Measurements from ENCODE around the gene PEX14. TPM values are rescaled to one million over a fixed set of nuclear protein-coding genes. Genes with fewer than 3 reads are reported as not detected.

Gene PEX14
- total RNA-seq, 1 donor from 2014 or later: 17.8 TPM

GRCh38 chr1:10494754-10495474, 20.2 kb downstream of the PEX14 start:
- CTCF ChIA-PET: interaction anchor here (0.6 to 4.8 kb wide), 27 partner anchors 8 to 542 kb away, joined by 3 to 57 read pairs (median 4); partner anchors contain the start of genes CENPS and KIF1B
- intact Hi-C loops (cut with micrococcal nuclease): loop anchor here (1.0 kb wide), 9 partner anchors 12 to 466 kb away; partner anchors contain the start of genes CENPS and DFFA
- ATAC-seq (ENCODE audit: low read depth) (peak; percentile 90), DNase-seq (peak; percentile 70)
- peak overlapping the region; percentile 91 for H3K27ac Mint-ChIP-seq
- H3K27me3 Mint-ChIP-seq: no peaks in the 10 kb centered on the region
- peaks cover 21% of the 10 kb centered on the region for H3K4me1 Mint-ChIP-seq
- no peaks in the 10 kb centered on the region for H3K9me3 Mint-ChIP-seq
- peak; percentile 94 for TF ChIP-seq CTCF (IDR thresholded peaks at IDR 0.05)
- peaks cover 21% of the 10 kb centered on the region for H3K36me3 Mint-ChIP-seq (ENCODE audit: low read depth)
- POLR2A ChIA-PET: interaction anchor here (0.6 to 2.3 kb wide), 8 partner anchors 12 to 372 kb away, joined by 3 to 11 read pairs (median 4); partner anchors contain the start of genes CENPS, DFFA and PEX14
- H3K4me3 Mint-ChIP-seq: peak overlapping the region; percentile 81

- no peak for ATAC-seq (ENCODE audit: low read depth)
- Mint-ChIP-seq H3K27ac (peak overlapping the region; percentile 91), H3K36me3 (ENCODE audit: low read depth) (peaks cover 20% of the 10 kb centered on the region), H3K27me3 (no peaks in the 10 kb centered on the region), H3K4me3 (peak overlapping the region; percentile 81), H3K9me3 (no peaks in the 10 kb centered on the region), H3K4me1 (peaks cover 21% of the 10 kb centered on the region)
- no peak for DNase-seq
- CTCF ChIA-PET: interaction anchor here (0.6 to 4.8 kb wide), 24 partner anchors 8 to 542 kb away, joined by 3 to 57 read pairs (median 4); partner anchors contain the start of genes CENPS and KIF1B
- intact Hi-C loops (cut with micrococcal nuclease): loop anchor here (1.0 kb wide), 7 partner anchors 12 to 466 kb away; partner anchors contain the start of gene DFFA
- POLR2A ChIA-PET: interaction anchor here (1.1 to 2.3 kb wide), 6 partner anchors 12 to 371 kb away, joined by 3 to 6 read pairs (median 4); partner anchors contain the start of genes CENPS, DFFA and PEX14
- no peak for TF ChIP-seq CTCF (IDR thresholded peaks at IDR 0.05)
Measured at GRCh38 chr1:10495475-10495817, 20.7 kb downstream of the PEX14 start.

- intact Hi-C loops (cut with micrococcal nuclease): loop anchor here (1.0 kb wide), 7 partner anchors 11 to 465 kb away; partner anchors contain the start of gene DFFA
- CTCF ChIA-PET: interaction anchor here (1.4 to 4.8 kb wide), 5 partner anchors 12 to 86 kb away, joined by 4 to 57 read pairs (median 6); partner anchors contain the start of gene CENPS
- DNase-seq (no peak), ATAC-seq (ENCODE audit: low read depth) (no peak)
- Mint-ChIP-seq H3K27me3 (no peaks in the 10 kb centered on the region), H3K4me1 (peaks cover 21% of the 10 kb centered on the region), H3K27ac (peak overlapping the region; percentile 91), H3K9me3 (no peaks in the 10 kb centered on the region), H3K36me3 (ENCODE audit: low read depth) (peaks cover 20% of the 10 kb centered on the region), H3K4me3 (no peak overlapping the region)
- TF ChIP-seq CTCF (IDR thresholded peaks at IDR 0.05): no peak
- POLR2A ChIA-PET: interaction anchor here (1.3 to 2.3 kb wide), 2 partner anchors 11 to 66 kb away, joined by 4 to 6 read pairs; partner anchors contain the start of gene CENPS
Measured at GRCh38 chr1:10495952-10496351, 21.2 kb downstream of the PEX14 start.

- CTCF ChIA-PET: interaction anchor here (3.1 kb wide), 1 partner anchor 10 kb away, joined by 14 read pairs; no protein-coding TSS in a partner anchor
- H3K36me3 Mint-ChIP-seq (ENCODE audit: low read depth): peaks cover 20% of the 10 kb centered on the region
- ATAC-seq (ENCODE audit: low read depth) (no peak), DNase-seq (no peak)
- no peak overlapping the region for H3K27ac Mint-ChIP-seq
- H3K4me1 Mint-ChIP-seq: peaks cover 22% of the 10 kb centered on the region
- POLR2A ChIA-PET: interaction anchor here (0.6 kb wide), 1 partner anchor 463 kb away, joined by 4 read pairs; no protein-coding TSS in a partner anchor
- no peak overlapping the region for H3K4me3 Mint-ChIP-seq
- intact Hi-C loops (cut with micrococcal nuclease): no loop called here
- no peak for TF ChIP-seq CTCF (IDR thresholded peaks at IDR 0.05)
- H3K27me3 Mint-ChIP-seq: no peaks in the 10 kb centered on the region
- H3K9me3 Mint-ChIP-seq: no peaks in the 10 kb centered on the region
Measured at GRCh38 chr1:10497109-10497508, 22.4 kb downstream of the PEX14 start.

- TF ChIP-seq CTCF (IDR thresholded peaks at IDR 0.05): no peak
- ATAC-seq (ENCODE audit: low read depth): no peak
- no peak for DNase-seq
- ChIA-PET POLR2A (no interaction called here), CTCF (interaction anchor here (3.1 kb wide), 1 partner anchor 9 kb away, joined by 14 read pairs; no protein-coding TSS in a partner anchor)
- H3K27ac Mint-ChIP-seq: no peak overlapping the region
- no peaks in the 10 kb centered on the region for H3K9me3 Mint-ChIP-seq
- intact Hi-C loops (cut with micrococcal nuclease): no loop called here
- H3K4me3 Mint-ChIP-seq: no peak overlapping the region
- peaks cover 20% of the 10 kb centered on the region for H3K36me3 Mint-ChIP-seq (ENCODE audit: low read depth)
- H3K4me1 Mint-ChIP-seq: peaks cover 24% of the 10 kb centered on the region
- H3K27me3 Mint-ChIP-seq: no peaks in the 10 kb centered on the region
Measured at GRCh38 chr1:10498231-10498630, 23.5 kb downstream of the PEX14 start.
